T-helper 22 cell (primary cell): ENCODE measurements around the gene TPM4.
"Not testable (repeated sequence)": the region's sequence is repeated elsewhere in the genome, so short reads cannot be mapped to it uniquely, and the experiment has no call there.

Experiments
- DNase-seq: peaks from one replicate; pipeline ENCODE4 v3.0.0-alpha.2; 2020; ENCODE audit warnings: low read depth

Gene TPM4

DNA sequence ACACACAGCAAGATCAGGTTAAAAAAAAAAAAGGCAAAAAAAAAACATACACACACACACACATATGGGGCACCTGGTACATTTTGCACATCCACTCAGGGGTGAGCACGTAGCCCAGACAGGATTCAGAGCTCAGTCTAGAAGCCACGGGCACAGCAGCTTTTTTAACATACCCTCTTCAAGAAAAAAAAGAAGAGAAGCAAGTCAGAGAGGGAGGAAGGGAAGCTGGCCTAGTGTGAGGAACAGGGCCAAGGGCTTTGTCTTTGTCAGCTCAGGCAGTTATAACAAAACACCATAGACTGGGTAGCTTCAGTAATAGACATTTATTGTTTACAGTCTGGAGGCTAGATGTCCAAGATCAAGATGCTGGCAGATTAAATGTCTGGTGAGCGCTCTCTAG, 2.3 kb upstream of the TPM4 start:
- no peak for DNase-seq

DNA sequence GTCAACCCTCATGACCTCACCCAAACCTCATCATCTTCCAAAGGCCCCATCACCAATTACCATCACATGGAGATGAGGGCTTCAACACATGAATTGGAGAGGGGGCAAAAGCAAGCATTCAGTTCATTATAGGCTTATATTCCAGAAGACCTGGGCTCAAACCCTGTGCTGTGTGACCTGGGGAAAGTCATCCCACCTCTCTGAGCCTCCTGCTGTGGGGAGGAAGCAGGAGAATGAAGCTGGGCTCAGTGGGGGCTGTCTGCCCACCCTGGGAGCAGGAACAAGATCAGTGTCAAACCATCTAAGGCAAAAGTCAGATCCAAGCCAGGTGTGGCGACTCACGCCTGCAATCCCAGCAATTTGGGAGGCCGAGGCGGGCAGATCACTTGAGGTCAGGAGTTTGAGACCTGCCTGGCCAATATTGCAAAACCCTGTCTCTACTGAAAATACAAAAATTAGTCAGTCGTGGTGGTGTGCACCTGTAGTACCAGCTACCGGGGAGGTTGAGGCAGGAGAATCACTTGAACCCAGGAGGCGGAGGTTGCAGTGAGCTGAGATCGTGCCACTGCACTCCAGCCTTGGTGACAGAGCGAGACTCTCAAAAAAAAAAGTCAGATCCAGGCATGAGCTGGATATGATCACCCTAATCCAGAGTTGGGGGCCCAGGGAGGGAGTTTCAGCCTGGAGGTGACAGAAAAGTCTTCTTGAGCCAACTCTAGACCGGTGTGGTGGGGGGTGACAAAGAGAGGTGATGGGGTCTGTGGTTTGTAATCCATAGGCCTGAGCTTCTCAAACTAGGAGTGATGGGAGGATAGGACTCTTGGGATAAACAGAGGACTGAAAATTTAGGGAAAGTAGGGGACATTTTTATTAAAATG, 1.6 kb upstream of the TPM4 start:
- no peak for DNase-seq

DNA sequence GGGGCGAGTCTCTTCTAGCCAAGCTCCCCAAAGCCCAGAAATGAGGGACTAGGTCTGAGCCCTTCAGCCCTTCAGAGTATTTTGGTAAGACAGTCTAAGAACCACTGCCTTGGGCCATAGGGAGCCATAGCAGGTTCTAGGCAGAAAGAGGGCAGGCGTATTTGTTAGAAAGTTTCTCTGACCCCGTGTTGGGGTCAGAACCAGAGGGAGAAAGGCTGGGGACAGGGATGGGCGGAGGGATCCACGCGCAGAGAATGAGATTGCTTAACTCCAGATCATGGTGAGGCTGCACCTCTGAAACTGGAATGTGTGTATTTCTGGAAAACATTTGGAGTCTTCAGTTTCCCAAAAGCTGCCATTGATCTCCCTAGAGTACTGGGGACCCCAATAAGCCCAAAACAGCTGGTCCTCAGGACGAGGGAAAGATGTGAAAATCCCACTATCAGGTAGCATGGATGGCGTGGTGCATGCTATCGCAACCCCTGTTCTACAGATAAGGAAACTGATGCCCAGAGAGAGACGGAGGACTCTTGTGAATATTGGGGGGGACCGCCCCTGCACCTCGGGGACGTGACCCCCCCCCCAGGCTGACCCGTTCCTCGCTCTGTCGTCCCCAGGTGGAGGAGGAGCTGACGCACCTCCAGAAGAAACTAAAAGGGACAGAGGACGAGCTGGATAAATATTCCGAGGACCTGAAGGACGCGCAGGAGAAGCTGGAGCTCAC, 703 bp upstream of the TPM4 start:
- no peak for DNase-seq

DNA sequence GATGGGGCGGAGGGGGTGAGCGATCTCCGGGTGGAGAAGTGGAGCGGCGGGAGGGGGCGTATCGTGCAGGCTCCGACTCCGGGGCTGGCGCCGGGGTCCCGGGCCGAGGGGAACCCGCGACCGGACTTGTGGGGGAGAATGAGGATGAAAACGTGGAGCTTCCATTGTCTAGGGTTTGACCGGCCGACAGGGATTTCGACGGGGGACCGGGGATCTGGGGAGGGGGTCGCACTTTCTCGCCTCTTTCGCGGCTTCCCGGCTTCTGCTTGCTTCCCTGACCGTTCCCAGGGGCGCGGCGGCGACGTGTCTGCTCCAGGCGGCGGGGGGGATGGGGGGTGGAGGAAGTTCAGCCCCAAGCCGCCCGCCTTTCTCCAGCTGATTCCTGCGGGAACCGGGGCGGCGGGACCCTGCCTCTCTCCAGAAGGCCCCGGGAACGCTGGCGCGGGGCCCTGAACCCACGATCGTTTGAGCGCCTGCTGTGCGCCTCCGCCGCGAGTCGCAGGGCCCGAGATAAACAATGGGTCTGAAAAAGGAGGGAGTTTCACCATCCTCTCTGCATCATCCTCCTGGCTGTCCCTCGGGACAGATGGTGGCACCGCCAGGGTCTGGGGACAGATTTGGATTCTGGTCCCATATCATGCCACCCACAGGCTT, 790 bp downstream of the TPM4 start:
- DNase-seq, result no peak

DNA sequence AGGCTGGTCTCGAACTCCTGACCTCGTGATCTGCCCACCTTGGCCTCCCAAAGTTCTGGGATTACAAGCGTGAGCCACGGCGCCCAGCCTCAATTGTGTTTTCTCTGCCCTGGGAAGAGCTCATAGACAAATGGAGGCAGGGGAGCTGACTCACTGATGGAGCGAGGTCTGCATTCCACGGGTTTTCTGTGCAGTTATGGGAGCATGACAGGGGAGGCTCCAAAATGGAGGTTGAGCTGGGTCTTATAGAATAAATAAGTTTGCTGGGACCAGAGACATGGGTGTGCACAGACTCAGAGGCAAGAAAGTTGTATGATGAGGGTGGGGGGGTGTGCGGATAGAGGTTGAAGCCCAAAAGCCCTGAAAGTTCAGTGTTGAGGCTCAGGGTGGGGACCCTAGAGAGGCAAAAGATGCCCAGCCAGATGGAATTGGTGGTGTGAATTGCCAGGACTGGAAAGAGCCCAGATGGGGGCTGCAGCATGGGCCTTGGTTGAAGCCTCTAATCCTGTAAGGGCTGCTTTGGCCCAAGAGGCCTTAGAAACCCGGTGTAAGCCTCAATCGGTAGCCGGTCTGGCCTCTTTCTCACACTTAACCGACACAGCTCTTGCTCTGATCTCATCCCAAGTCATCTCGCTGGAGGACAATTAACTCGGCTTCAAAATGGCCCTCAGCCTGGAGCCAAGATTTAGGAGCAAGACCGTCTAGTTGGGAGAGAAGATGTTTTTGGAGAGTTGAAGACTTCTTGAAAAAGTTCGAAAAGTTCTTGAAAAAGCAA, 1.9 kb downstream of the TPM4 start:
- no peak for DNase-seq

DNA sequence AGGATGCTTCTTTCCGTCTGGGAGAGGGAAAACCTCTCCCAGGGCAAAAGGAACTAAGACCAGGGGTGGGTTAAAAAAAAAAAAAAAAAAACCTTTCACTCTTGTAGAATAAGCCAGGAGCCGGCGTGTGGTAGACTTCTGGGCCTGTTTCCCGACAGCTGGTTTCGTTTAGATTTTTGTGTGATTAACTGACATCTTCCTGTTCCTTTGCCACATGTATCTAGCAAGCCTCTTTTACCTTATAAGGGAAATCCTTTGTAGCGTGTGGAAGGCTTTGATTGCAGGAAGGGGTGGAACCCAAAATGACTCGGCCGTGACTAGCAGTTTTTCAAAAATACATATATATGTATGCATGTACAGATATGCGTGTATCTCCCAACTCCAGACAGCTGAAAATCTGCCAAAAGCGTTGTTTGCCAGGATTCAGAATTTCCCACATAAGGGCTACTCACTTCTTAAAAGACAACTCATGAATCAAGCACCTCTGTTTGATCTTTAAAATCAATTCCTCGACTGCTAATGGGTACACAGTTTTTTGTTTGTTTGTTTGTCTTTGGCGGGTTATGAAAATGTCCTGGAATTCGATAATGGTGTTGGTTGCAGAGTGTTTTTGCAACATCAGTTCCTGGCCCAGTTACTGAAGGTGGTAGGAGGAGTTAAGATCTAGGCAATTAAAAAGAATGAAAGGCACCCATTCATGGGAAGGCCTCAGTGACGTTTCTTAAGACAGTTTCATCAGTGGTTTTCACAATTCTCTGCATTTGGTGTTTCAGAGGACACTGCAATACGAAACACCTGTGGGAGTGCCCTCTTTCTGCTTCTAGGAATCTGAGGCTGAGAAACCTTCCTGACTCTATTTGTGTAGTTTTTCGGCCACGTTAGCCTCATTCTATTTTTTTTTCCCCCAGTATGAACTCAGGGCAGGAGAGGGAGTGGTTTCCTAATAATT, 2.7 kb downstream of the TPM4 start:
- peak; percentile 69 for DNase-seq

DNA sequence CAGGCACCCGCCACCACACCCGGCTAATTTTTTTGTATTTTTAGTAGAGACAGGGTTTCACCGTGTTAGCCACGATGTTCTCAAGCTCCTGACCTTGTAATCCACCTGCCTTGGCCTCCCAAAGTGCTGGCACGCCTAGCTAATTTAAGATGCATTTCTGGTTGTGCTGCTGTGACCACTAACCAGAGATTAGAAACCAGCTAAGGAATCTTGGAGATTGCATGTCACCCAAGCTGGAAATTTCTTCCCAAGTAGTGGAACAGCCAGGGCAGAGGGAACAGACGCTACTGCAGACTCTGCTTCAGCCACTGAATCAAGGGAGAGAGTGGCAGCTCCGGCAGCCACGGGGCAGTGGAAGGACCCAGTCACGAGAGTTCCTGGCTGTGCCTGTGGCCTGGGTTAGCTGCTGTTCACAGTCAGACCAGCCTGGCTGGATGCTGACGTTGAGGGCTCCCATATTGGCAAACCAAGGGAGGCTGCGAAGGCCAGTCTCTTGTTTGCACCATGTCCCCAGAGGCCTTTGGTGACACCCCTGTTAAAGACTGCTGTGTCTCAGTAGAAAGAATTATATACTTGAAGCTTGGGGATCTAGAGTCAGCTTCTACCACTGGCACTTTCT, 7.9 kb downstream of the TPM4 start:
- DNase-seq, result no peak

DNA sequence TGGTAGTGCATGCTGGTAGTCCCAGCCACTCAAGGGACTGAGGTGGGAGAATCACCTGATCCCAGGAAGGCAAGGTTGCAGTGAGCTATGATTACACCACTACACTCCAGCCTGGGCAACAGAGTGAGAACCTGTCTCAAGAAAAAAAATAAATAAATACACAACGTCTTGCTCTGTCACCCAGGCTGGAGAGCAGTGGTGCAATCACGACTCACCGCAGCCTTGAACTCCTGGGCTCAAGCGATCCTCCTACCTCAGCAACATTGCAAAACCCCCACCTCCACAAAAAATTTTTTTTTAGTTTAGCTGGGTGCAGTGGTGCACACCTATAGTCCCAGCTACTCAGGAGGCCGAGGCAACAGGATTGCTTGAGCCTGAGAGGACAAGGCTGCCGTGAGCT, 8.8 kb downstream of the TPM4 start:
- no peak for DNase-seq

DNA sequence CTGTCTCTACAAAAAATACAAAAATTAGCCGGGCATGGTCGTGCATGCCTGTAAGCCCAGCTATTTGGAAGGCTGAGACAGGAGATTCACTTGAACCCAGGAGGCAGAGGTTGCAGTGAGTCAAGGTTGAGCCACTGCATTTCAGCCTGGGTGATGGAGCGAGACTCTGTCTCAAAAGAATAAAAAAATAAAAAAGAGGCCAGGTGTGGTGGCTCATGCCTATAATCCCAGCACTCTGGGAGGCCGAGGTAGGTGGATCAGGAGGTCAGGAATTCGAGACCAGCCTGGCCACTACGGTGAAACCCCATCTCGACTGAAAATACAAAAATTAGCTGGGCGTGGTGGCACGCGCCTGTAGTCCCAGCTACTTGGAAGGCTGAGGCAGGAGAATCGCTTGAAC, 11.1 kb downstream of the TPM4 start:
- DNase-seq, result not testable (repeated sequence)

DNA sequence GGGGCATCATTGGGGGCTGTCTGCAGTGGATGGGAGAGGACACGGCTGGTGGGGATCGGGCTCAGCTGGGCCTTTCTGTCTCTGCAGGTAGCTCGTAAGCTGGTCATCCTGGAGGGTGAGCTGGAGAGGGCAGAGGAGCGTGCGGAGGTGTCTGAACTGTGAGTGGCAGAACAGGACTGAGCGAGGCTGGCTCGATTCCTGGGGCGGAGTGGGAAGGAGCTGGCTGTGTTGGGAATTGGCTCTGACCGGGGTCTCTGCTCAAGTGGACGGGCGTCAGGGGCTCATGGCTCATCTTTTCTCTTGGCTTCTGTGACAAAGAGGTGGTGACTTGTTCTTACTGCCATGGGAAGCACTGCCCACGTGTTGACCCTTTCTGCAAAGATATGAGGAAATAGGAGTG, 11.6 kb downstream of the TPM4 start:
- no peak for DNase-seq

DNA sequence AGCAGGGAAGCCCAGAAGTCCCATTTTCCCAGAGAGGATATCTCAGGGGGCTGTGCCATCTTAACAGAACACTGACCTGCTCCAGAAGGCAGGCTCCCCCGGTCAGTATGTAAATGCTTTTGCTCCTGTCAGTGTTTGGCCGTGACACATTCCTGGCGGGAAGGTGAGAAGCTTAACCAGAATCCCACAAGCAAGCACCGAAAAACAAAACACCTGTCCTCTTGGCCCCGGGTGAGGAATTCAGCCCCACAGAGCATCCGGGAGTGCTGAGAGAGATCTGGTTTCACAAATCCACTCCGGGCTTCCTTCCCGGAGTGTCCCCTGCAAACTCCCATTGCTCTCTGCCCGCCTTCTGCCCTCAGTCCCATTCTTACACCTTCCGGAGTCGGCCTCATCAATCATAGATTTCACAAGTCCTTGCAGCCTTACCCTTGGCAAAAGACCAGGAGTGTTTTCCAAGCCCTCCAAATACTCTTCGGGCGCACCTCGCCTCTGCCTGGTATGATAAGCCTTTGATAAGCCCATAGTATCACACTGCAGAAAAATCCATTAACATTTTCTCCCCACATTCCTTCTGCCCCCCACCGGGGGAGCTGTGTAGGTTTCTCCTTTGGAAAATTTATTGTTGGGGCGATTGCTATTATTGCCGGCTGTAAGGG, 12.2 kb downstream of the TPM4 start:
- DNase-seq, result no peak

DNA sequence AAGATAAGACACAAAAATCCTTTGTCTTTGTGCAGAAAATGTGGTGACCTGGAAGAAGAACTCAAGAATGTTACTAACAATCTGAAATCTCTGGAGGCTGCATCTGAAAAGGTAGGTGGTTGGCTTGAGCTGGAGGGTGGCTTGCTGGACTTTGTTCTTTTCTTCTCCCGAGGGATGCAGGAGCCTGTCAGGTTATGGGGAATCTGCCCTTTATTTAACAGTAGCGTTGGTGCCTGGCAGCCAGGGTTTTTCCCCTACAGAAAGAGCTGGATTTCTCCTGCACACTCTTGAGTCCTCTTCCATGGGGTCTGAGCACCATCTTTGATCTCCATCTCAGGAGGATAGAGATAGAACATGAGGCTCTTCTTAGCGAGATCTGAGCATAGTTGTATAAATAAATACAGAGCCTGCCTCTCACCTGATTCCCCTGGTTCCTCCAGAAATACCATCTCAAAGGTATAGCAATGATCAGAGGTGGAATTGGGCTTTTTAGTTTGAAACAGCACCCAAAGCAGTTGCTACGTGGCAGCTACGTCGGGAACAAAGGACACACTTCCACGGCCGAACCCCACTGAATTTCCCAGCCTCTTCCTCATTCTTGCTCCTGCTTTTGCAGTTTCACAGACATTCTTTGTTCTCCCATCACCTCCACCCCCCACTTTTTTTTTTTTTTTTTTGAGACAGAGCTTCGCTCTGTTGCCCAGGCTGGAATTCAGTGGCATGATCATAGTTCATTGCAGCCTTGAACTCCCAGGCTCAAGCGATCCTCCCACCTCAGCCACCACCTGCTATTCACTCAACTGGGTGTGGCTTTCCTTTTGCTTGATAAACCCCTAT, 12.9 kb downstream of the TPM4 start:
- DNase-seq, result no peak

DNA sequence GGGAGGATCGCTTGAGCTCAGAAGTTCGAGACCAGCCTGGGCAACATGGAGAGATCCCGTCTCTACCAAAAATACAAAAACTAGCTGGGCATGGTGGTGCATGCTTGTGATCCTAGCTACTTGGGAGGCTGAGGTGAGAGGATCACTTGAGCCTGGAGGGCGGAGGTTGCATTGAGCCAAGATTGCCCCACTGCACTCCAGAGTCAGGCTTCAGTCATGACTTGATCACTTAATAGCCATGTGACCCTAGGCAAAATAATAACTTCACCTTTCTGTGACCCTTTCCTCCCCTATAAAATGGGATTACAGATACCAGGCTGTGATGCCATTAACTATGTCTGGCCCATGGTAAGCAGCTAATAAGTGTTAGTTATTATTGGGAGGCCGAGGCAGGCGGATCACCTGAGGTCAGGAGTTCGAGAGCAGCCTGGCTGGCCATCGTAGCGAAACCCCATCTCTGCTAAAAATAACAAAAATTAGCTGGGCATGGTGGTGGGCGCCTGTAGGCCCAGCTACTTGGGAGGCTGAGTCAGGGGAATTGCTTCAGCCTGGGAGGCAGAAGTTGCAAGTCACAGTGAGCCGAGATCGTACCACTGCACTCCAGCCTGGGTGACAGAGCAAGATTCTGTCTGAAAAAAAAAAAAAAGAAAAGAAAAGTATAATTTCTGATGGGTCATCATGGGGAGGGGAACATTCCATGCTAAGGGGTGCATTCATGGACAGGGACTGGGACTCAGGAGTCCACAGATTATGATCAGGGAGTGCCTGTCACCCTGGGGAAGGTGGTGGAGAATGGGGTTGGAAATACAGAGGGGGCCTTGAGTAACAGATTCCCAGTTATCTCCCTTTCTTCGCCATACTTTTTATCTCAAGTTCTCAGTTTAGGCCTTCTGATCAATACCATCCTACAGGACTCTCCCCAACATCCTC, 15.5 kb downstream of the TPM4 start:
- DNase-seq, result no peak

DNA sequence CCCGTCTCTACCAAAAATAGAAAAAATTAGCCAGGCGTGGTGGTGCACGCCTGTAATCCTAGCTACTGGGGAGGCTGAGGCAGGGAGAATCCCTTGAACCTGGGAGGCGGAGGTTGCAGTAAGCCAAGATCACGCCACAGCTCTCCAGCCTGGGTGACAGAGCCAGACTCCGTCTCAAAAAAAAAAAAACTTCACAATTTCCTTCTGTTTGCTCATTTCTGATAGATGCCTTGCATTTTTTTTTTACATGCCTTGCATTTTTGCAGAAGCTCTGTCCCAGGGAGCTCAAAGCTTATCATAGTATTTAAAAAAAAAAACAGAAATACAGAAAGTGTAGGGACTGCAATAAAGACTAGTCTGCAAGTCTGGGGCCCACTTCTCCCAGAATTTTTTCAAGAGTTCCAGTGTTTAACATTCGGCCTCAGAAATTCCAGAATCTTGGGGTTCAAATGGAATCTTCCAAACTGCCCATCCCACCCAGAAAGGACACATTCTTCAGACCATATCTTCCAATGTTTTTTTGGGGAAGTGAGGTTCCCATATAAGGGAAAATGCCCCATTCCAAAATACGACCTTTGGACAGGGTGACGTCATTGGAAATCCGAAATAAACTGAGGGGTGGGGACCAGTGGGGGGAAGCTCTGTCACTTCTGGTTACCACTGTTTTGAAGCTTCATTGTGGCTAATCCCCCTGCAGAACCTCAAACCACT, 18.2 kb downstream of the TPM4 start:
- DNase-seq, result no peak

DNA sequence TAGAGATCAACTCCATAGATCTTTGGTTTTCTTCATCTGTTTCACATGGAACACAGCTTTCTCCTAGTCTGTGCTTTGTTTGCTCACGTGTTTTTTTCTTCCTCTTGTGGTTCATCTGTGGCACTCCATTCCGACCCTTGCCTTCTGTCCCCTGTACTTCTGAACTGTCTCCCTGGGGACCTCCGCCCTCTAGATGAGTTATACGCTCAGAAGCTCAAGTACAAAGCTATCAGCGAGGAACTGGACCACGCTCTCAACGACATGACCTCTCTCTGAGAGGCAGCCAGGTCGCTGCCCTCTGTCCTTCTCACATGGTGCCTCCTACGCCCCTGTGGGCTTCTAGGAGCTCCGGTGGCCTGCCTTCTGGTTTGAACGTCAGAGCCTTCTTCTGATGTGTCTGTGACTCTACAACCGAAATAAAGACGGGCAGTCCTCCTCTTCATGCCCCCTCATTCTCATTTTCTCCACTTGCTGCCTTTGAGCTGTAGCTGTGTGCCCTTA, 18.8 kb downstream of the TPM4 start:
- DNase-seq, result no peak

DNA sequence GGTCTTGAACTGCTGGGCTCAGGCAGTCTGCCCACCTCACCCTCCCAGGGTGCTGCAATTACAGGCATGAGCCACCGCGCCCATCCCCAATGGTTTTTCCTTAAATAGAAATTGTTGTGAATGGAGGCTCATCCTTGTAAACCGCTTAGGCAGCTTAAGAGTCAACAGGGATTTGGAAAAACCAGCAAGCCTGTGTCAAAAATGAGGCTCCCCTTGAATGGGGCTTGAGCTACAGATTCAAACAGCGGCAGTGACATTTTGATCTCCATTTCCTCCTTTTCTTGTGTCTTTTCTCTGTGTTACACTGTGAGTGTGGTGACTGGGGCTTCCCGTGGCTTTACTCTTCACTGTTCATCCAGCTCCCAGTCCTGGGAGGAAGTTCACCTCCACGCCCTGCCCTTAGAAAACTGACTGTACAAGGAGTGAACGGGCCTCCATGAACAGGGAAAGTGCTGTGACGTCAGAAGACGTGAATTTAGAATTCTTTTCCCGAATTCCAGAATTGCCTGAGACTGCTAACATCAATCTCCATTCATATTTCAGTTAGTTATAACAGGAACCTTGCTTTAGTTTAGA, 20.1 kb downstream of the TPM4 start:
- no peak for DNase-seq

DNA sequence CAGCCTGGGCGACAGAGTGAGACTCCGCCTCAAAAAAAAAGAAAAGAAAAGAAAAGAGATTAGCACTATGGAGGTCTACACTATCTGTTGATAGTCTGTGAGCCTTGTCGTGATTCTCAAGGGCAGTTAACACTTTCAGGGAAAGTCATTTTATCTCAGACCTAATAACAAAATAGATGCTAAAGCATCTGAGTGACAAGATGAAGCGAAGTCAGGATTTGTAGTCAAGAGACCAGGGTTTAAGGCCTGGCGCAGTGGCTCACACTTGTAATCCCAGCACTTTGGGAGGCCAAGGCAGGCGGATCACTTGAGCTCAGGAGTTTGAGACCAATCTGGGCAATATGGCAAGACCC, 22.1 kb downstream of the TPM4 start:
- DNase-seq, result no peak
